GM12878 (cell line): Measurements from ENCODE around the gene MYBPC1.

Experiments
- EGR1 ChIP-seq, 2 experiments: IDR thresholded peaks; 1 replicate in 1 of 2; 2 replicates in 1 of 2; pipeline ENCODE4 v1.6.1; 2011 to 2012; ENCODE audit warnings: low read depth in 2 of 2, low read length in 2 of 2, borderline replicate concordance in 1 of 2, mild to moderate bottlenecking in 1 of 2, moderate library complexity in 1 of 2
- FOXM1 ChIP-seq: IDR thresholded peaks from 2 replicates; pipeline ENCODE4 v1.6.1; 2012; ENCODE audit warnings: low read depth, mild to moderate bottlenecking, inconsistent platforms, low read length, moderate library complexity
- RAD21 ChIP-seq: IDR thresholded peaks from 2 replicates; pipeline ENCODE4 v1.6.1; 2011; ENCODE audit warnings: mild to moderate bottlenecking, low read depth, low read length, moderate library complexity; ENCODE audit not compliant: insufficient read depth
- TF ChIP-seq, protein P1 (sequence below), 3 experiments: IDR thresholded peaks in 2 of 3; conservative IDR thresholded peaks in 1 of 3; 2 replicates each; pipeline ENCODE4 v1.5.1; 2011; ENCODE audit warnings: low read depth in 3 of 3, low read length in 3 of 3, mild to moderate bottlenecking in 3 of 3, control low read depth in 2 of 3, moderate library complexity in 2 of 3, inconsistent platforms in 1 of 3, mixed read lengths in 1 of 3; ENCODE audit not compliant: control insufficient read depth in 2 of 3, insufficient read depth in 1 of 3; ENCODE audit errors: extremely low read depth in 1 of 3

DNA sequence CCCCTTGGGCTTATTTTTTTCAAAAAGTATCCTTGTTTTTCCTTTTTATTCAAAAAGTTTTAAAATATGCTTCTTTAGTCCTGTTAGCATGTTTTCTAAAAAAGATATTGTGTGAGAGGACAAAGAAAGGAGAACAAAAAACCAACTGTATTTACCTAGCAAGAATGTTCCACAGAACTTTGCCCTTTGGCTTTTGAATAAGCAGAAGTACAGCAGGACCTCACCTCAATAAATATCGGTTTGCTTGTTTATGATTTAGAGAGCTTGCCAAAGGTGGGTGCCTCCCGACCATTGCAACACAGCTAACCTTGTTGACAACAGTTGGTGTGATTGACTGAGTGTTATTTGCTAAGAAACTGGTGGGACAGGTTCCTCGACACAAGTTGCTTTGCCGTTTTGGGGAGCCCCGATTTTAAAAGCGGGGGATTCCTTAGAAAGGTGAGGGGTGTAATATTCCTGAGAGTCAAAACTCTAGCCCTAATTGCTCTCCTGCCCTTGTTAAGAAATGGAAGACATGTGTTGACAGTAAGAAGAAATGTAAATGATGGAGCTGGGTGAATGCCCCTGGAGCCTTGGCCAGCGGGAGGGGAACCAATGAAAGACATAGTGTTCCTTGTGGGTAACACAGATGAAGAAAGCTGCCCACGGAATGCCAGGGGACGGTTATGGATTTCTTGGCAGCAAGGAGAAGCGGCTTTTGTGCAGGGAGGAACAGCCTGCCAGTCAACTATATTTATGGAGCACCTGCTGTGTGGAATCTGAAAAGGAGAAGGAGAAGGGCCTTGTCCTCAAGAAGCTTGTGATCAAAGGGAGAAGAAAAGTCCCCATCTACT lies 13.7 kb downstream of the MYBPC1 start:
- TF ChIP-seq RAD21 (no peak), FOXM1 (no peak), EGR1 (IDR thresholded peaks at IDR 0.05; ENCODE audit: borderline replicate concordance in 1 of 2, low read depth in 2 of 2, low read length in 2 of 2) (no peak)
- TF ChIP-seq, protein P1, sequence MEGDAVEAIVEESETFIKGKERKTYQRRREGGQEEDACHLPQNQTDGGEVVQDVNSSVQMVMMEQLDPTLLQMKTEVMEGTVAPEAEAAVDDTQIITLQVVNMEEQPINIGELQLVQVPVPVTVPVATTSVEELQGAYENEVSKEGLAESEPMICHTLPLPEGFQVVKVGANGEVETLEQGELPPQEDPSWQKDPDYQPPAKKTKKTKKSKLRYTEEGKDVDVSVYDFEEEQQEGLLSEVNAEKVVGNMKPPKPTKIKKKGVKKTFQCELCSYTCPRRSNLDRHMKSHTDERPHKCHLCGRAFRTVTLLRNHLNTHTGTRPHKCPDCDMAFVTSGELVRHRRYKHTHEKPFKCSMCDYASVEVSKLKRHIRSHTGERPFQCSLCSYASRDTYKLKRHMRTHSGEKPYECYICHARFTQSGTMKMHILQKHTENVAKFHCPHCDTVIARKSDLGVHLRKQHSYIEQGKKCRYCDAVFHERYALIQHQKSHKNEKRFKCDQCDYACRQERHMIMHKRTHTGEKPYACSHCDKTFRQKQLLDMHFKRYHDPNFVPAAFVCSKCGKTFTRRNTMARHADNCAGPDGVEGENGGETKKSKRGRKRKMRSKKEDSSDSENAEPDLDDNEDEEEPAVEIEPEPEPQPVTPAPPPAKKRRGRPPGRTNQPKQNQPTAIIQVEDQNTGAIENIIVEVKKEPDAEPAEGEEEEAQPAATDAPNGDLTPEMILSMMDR (IDR thresholded peaks at IDR 0.05 in 2 of 3, conservative IDR thresholded peaks at IDR 0.05 in 1 of 3; ENCODE audit: control insufficient read depth in 2 of 3, extremely low read depth in 1 of 3, insufficient read depth in 1 of 3, low read depth in 3 of 3, low read length in 3 of 3), result no peak
